Neural crest cell (in vitro differentiated cells): ENCODE data around the gene MGA. TPM values are rescaled to one million over a fixed set of nuclear protein-coding genes. Genes with fewer than 3 reads are reported as not detected.

ENCODE experiments used
- DNase-seq: peaks from one replicate; pipeline ENCODE4 v3.0.0; 2021; ENCODE audit warnings: low read depth, mixed read lengths, low spot score
- H3K27ac Mint-ChIP-seq: one replicate; pipeline ENCODE4 v1.8.0; 2021; ENCODE audit warnings: mild to moderate bottlenecking, mixed read lengths; ENCODE audit not compliant: unreplicated experiment
- H3K27me3 Mint-ChIP-seq: 2 replicates; pipeline ENCODE4 v1.8.0; 2021; ENCODE audit warnings: low read depth, mild to moderate bottlenecking, mixed read lengths
- H3K36me3 Mint-ChIP-seq: 2 replicates; pipeline ENCODE4 v1.8.0; 2021; ENCODE audit warnings: low read depth, mild to moderate bottlenecking, mixed read lengths
- H3K4me1 Mint-ChIP-seq: 2 replicates; pipeline ENCODE4 v1.8.0; 2021; ENCODE audit warnings: mixed read lengths
- H3K4me3 Mint-ChIP-seq: one replicate; pipeline ENCODE4 v1.8.0; 2021; ENCODE audit warnings: mild to moderate bottlenecking, mixed read lengths
- H3K9me3 Mint-ChIP-seq: 2 replicates; pipeline ENCODE4 v1.8.0; 2021; ENCODE audit warnings: mixed read lengths
- total RNA-seq: library from RNA; stranded (reverse); gene quantifications from 2 replicates; pipeline ENCODE4 v1.2.1, GENCODE V29; 2021
- TF ChIP-seq, protein P1 (sequence below): fragments of 200-600 bp; sonication (generic); conservative IDR thresholded peaks from 2 replicates; pipeline ENCODE4 v1.5.0; 2021; ENCODE audit warnings: antibody characterized with exemption, mild to moderate bottlenecking

The MGA gene
- total RNA-seq, 1 donor from 2014 or later: 50.5 TPM

DNA sequence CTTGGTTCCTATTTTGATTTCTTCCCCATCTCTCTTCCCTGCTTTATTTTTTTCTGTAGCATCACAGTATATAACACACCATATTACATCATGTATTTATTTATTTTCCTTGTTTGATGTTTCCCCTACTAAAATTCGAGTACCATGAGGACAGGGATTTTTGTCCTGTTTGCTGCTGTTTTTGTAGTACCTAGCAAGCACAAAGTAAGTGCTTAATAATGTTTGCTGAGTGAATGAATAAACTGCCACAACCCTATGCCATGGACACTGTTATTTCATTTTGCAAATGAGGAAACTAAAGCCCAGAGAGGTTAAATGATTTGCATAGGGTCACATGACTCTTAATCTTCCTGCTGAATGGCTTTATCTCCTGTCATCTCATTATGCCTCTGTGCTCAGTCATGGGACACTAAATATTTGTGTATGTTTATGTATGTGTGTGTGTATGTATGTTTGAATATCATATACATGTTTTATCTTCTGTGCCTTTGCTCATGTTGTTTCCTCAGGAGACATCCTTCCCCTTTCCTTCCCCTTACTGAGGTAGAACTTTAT lies 26.1 kb upstream of the MGA start:
- no peaks in the 10 kb centered on the region for H3K27me3 Mint-ChIP-seq
- TF ChIP-seq, protein P1, sequence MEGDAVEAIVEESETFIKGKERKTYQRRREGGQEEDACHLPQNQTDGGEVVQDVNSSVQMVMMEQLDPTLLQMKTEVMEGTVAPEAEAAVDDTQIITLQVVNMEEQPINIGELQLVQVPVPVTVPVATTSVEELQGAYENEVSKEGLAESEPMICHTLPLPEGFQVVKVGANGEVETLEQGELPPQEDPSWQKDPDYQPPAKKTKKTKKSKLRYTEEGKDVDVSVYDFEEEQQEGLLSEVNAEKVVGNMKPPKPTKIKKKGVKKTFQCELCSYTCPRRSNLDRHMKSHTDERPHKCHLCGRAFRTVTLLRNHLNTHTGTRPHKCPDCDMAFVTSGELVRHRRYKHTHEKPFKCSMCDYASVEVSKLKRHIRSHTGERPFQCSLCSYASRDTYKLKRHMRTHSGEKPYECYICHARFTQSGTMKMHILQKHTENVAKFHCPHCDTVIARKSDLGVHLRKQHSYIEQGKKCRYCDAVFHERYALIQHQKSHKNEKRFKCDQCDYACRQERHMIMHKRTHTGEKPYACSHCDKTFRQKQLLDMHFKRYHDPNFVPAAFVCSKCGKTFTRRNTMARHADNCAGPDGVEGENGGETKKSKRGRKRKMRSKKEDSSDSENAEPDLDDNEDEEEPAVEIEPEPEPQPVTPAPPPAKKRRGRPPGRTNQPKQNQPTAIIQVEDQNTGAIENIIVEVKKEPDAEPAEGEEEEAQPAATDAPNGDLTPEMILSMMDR: no peak
- H3K4me1 Mint-ChIP-seq: peaks cover 12% of the 10 kb centered on the region
- H3K36me3 Mint-ChIP-seq: no peaks in the 10 kb centered on the region
- no peaks in the 10 kb centered on the region for H3K9me3 Mint-ChIP-seq
- no peak overlapping the region for H3K27ac Mint-ChIP-seq
- no peak overlapping the region for H3K4me3 Mint-ChIP-seq
- DNase-seq: no peak

DNA sequence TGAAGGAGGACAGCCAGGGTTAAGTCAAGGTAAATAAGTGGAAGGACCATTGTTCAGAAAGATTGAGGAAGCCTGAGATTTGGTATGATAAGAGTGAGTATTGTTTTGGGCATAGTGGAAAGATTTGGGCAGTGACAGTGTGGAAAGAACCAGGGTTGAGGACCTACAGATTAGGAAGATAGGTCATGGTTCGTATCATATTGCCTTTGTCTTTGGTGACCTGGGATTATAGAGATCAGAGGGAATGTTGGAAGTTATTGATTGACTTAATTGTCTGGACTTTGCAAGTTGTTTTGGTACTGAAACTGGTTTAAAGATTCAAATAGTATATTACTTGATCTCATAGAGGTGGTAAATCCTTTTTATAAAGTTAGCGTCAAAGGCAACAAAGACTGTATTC lies 23.1 kb upstream of the MGA start:
- no peaks in the 10 kb centered on the region for H3K9me3 Mint-ChIP-seq

DNA sequence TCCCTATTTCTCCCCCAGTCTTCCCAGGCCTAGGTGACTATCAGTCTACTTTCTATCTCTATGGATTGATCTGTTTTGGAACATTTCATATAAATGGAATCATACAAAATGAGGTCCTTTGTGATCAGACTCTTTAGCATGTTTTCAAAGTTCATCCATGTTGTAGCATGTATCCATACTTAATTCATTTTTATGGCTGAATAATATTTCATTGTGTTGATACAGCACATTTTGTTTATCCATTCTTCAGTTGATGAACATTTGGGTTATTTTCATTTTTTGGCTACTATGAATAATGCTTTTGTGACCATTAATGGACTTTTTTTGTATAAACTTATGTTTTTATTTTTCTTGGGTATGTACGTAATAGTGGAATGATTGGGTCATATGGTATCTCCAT lies 19.2 kb upstream of the MGA start:
- H3K36me3 Mint-ChIP-seq: no peaks in the 10 kb centered on the region
- no peak for DNase-seq
- H3K9me3 Mint-ChIP-seq: no peaks in the 10 kb centered on the region
- no peak overlapping the region for H3K27ac Mint-ChIP-seq
- no peak overlapping the region for H3K4me3 Mint-ChIP-seq
- H3K4me1 Mint-ChIP-seq: no peaks in the 10 kb centered on the region
- no peaks in the 10 kb centered on the region for H3K27me3 Mint-ChIP-seq
- TF ChIP-seq, protein P1: no peak

More for the DNA sequence above, 23.1 kb upstream of the MGA start:
- Mint-ChIP-seq H3K27ac (no peak overlapping the region), H3K27me3 (no peaks in the 10 kb centered on the region), H3K36me3 (no peaks in the 10 kb centered on the region), H3K4me3 (no peak overlapping the region), H3K4me1 (no peaks in the 10 kb centered on the region)
- TF ChIP-seq, protein P1: no peak
- DNase-seq: no peak

DNA sequence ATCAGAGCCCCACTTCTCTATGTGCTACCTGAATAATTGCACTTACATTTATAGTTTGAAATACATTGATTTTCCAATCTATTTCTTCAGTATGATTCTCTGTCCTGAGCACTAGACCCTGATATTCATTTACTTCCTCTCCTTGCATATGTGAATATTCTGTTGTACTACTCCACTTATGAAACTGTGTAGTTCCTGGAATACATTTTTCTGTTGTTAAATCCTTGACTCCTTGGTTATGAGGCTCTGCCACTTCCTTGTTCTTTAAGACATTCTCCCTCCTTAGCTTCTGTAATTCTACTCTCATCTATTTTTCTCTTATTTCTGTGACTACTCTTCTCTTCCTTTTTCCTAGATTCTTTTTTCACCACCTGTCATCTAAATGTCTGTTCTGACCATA lies 12.9 kb upstream of the MGA start:
- DNase-seq: no peak
- Mint-ChIP-seq H3K27me3 (no peaks in the 10 kb centered on the region), H3K4me3 (no peak overlapping the region), H3K27ac (no peak overlapping the region), H3K4me1 (no peaks in the 10 kb centered on the region), H3K36me3 (peaks cover 4% of the 10 kb centered on the region), H3K9me3 (peaks cover 4% of the 10 kb centered on the region)
- TF ChIP-seq, protein P1: no peak

DNA sequence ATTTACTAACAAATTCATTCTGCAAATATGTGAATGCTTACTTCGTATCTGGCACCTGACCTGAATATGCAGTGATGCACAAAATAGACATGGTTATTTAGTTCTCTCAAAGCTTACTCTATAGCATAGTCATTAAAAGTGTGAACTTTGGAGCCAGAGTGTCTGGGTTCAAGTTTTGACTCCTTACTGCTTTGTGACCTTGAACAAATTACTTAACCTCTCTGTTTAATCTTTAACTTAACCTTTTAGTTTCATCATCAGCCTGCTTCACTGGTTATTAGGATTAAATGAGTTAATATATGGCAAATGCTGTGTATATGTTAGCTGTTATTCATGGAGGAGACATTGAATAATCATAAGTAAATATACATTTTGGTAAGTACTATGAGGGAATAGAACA lies 12.1 kb upstream of the MGA start:
- DNase-seq: no peak
- Mint-ChIP-seq H3K36me3 (peaks cover 4% of the 10 kb centered on the region), H3K9me3 (peaks cover 4% of the 10 kb centered on the region), H3K4me1 (no peaks in the 10 kb centered on the region), H3K27ac (no peak overlapping the region), H3K27me3 (no peaks in the 10 kb centered on the region), H3K4me3 (no peak overlapping the region)
- TF ChIP-seq, protein P1: no peak
